HepG2 (cell line): ENCODE data around the gene CSMD2. TPM values are rescaled to one million over a fixed set of nuclear protein-coding genes. Genes with fewer than 3 reads are reported as not detected.

Source experiments
- ATAC-seq: fragments of 200-7000 bp; cut with Tn5 transposase; 3 replicates; pipeline ENCODE4 v1.9.1; 2020; ENCODE audit warnings: mild to moderate bottlenecking, moderate library complexity
- BruUV-seq: library from RNA; stranded (reverse); fragments of 400-500 nt; replicated peaks from 2 replicates; lab custom pipeline; 2021; lab: Mats Ljungman, UMichigan
- CTCF ChIA-PET: fragments of 300-600 bp; formaldehyde crosslinking; extraction: SDS; loops from one replicate; lab custom pipeline; 2021; ENCODE audit warnings: low total read pairs, inconsistent platforms, low intra/inter-chr PET ratio; lab: Yijun Ruan, JAX
- POLR2A ChIA-PET: fragments of 350-600 bp; sonication (Branson Sonifier 250); formaldehyde crosslinking; loops from one replicate; lab custom pipeline; 2020; ENCODE audit warnings: antibody characterized with exemption, inconsistent platforms; lab: Yijun Ruan, JAX
- DNase-seq: peaks from one replicate; pipeline ENCODE4 v3.0.0-alpha.2; 2015; ENCODE audit warnings: low spot score
- FAIRE-seq: peaks from 3 replicates; lab custom pipeline; 2011; peaks lifted over from hg19 to GRCh38; lab: Jason Lieb, UNC
- H2AFZ ChIP-seq: one replicate; pipeline ENCODE4 v1.6.1; 2011; ENCODE audit warnings: low read length, inconsistent platforms
- H3K27ac ChIP-seq: fragments of 300-600 bp; 3 replicates; pipeline ENCODE4 v1.8.0; 2011; ENCODE audit warnings: mixed run types, mild to moderate bottlenecking, mixed read lengths, low read length, inconsistent platforms; ENCODE audit not compliant: insufficient read depth; ENCODE audit errors: extremely low read length
- H3K27me3 ChIP-seq, 2 experiments: fragments of 200-600 bp in 1 of 2; 2 replicates in 1 of 2; 3 replicates in 1 of 2; pipeline versions ENCODE4 v1.6.0 to v1.8.0; 2011; ENCODE audit warnings: low read length in 2 of 2, mild to moderate bottlenecking in 2 of 2, moderate library complexity in 2 of 2, inconsistent platforms in 1 of 2; ENCODE audit not compliant: insufficient read depth in 2 of 2, control insufficient read depth in 1 of 2
- H3K36me3 ChIP-seq, 2 experiments: fragments of 200-600 bp in 1 of 2; replicated peaks in 1 of 2; 2 replicates in 1 of 2; 3 replicates in 1 of 2; pipeline versions ENCODE4 v1.5.1 to v1.8.0; 2011; ENCODE audit warnings: low read length in 2 of 2, inconsistent platforms in 1 of 2; ENCODE audit not compliant: insufficient read depth in 2 of 2, control insufficient read depth in 1 of 2
- H3K4me1 ChIP-seq: 2 replicates; pipeline ENCODE4 v1.5.1; 2012; ENCODE audit warnings: low read length, inconsistent platforms; ENCODE audit not compliant: insufficient read depth
- H3K4me2 ChIP-seq: 2 replicates; pipeline ENCODE4 v1.6.0; 2011; ENCODE audit warnings: low read depth, low read length, inconsistent platforms
- H3K4me3 ChIP-seq, 3 experiments: fragments of 200-600 bp in 1 of 3; sonication (generic), shearing (Covaris generic) in 1 of 3; replicated peaks in 1 of 3; 2 replicates each; pipeline ENCODE4 v1.5.1; 2011 to 2016; ENCODE audit warnings: low read length in 3 of 3, inconsistent platforms in 2 of 3, low read depth in 2 of 3, mild to moderate bottlenecking in 2 of 3, control low read depth in 1 of 3, mixed read lengths in 1 of 3; ENCODE audit not compliant: insufficient read depth in 1 of 3
- H3K79me2 ChIP-seq: one replicate; pipeline ENCODE4 v1.6.1; 2011; ENCODE audit warnings: low read length, inconsistent platforms; ENCODE audit not compliant: insufficient read depth
- H3K9ac ChIP-seq: 2 replicates; pipeline ENCODE4 v1.6.0; 2011; ENCODE audit warnings: mild to moderate bottlenecking, low read depth, low read length, inconsistent platforms; ENCODE audit not compliant: insufficient read depth
- H3K9me3 ChIP-seq: 2 replicates; pipeline ENCODE4 v1.5.1; 2012; ENCODE audit warnings: mild to moderate bottlenecking, low read length
- H4K20me1 ChIP-seq: 2 replicates; pipeline ENCODE4 v1.6.0; 2011; ENCODE audit warnings: inconsistent platforms, mild to moderate bottlenecking, low read length, moderate library complexity; ENCODE audit not compliant: insufficient read depth
- BCL3 ChIP-seq: sonication (generic); formaldehyde crosslinking; IDR thresholded peaks from 2 replicates; pipeline ENCODE4 v1.5.1; 2020; ENCODE audit warnings: mild to moderate bottlenecking, missing genetic modification reagents, moderate library complexity
- POLR2AphosphoS2 ChIP-seq: IDR thresholded peaks from 2 replicates; pipeline ENCODE4 v1.6.1; 2011; ENCODE audit warnings: low read depth, low read length, improper control_type of control experiment
- RBAK ChIP-seq: sonication (generic); formaldehyde crosslinking; IDR thresholded peaks from 2 replicates; pipeline ENCODE4 v1.5.1; 2020; ENCODE audit warnings: mild to moderate bottlenecking, missing genetic modification reagents
- ZBTB21 ChIP-seq: sonication (generic); formaldehyde crosslinking; IDR thresholded peaks from 2 replicates; pipeline ENCODE4 v1.4.0; 2020; ENCODE audit warnings: missing genetic modification reagents
- ZNF34 ChIP-seq: sonication (generic); formaldehyde crosslinking; IDR thresholded peaks from 2 replicates; pipeline ENCODE4 v1.4.0; 2020; ENCODE audit warnings: mild to moderate bottlenecking, missing genetic modification reagents, borderline replicate concordance
- ZNF713 ChIP-seq: sonication (generic); formaldehyde crosslinking; IDR thresholded peaks from 2 replicates; pipeline ENCODE4 v1.4.0; 2020; ENCODE audit warnings: mild to moderate bottlenecking, missing genetic modification reagents
- WGBS: methylation state at CpG from one replicate; pipeline ENCODE4 v1.1.6; 2017; ENCODE audit warnings: low lambda C conversion rate; 5-methylcytosine and 5-hydroxymethylcytosine counted together
- in situ Hi-C: cut with HindIII; loops from 2 replicates; pipeline ENCODE4 v1.10.0; 2017; ENCODE audit warnings: low pct_unique_long_range_greater_than_20kb; ENCODE audit not compliant: extremely low pct_ligation_motif_present
- intact Hi-C: fragments of 100-400 bp; cut with micrococcal nuclease; formaldehyde crosslinking; loops from one replicate; pipeline ENCODE4 v1.10.0; 2022; ENCODE audit not compliant: unreplicated experiment
- polyA plus RNA-seq, 8 experiments: library from polyadenylated mRNA; depleted of rRNA in 3 of 8; stranded (reverse) in 7 of 8; unstranded in 1 of 8; fragments of >200 nt; fragmentation: Illumina TruSeq in 4 of 8; extraction: Trizol in 4 of 8; gene quantifications; 2 replicates each; pipeline versions ENCODE4 v1.2.1 to v1.2.3, GENCODE V29; 2011 to 2016; ENCODE audit warnings: low read depth in 4 of 8, missing spikeins in 1 of 8, mixed read lengths in 1 of 8; ENCODE audit not compliant: insufficient read depth in 1 of 8
- total RNA-seq, 5 experiments: library from RNA; depleted of rRNA; stranded (reverse); fragments of >200 nt; fragmentation: Illumina TruSeq; extraction: Trizol; gene quantifications; 2 replicates each; pipeline ENCODE4 v1.2.3, GENCODE V29; 2016; ENCODE audit warnings: low read depth in 1 of 5
- TF ChIP-seq, protein P1 (sequence below): IDR thresholded peaks from 2 replicates; pipeline ENCODE4 v1.6.1; 2016; ENCODE audit warnings: missing biosample characterization, missing genetic modification reagents, low read depth

The CSMD2 gene
- total and polyA plus RNA-seq, 2 of the 13 experiments (the other 11 are each of a cell fraction or from before 2014, with no cell fraction given) = not detected

DNA sequence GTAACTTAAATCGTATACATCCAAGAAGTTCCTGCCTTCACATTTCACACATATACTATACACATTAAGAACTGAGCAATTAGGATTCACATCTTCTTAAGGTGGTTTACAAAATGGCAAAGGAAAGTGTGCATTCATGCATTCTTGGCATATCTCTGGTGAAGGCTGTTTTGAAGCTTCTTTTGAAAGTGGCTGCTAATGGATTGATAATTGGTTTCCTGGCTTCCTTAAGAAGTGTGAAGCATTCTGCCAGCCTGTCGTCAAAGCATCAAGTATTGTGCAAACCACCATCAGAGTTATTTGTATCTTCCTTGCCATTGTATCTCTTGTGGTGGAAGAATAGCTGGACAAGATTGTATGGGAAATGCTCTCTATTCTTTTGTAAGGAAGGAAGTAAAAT is 396.2 kb downstream of the CSMD2 start:
- in situ Hi-C loops = no loop called here
- Histone ChIP-seq H3K27ac (no peak overlapping the region), H3K4me3 (no peak overlapping the region), H3K27me3 (no peaks in the 10 kb centered on the region), H3K36me3 (no peaks in the 10 kb centered on the region), H3K79me2 (no peaks in the 10 kb centered on the region), H3K4me2 (no peak overlapping the region), H3K9me3 (no peaks in the 10 kb centered on the region), H4K20me1 (no peaks in the 10 kb centered on the region), H2AFZ (no peak overlapping the region), H3K9ac (no peak overlapping the region), H3K4me1 (no peaks in the 10 kb centered on the region)
- FAIRE-seq (no peak), DNase-seq (no peak), ATAC-seq (no peak)
- POLR2A ChIA-PET = no interaction called here
- TF ChIP-seq, protein P1, sequence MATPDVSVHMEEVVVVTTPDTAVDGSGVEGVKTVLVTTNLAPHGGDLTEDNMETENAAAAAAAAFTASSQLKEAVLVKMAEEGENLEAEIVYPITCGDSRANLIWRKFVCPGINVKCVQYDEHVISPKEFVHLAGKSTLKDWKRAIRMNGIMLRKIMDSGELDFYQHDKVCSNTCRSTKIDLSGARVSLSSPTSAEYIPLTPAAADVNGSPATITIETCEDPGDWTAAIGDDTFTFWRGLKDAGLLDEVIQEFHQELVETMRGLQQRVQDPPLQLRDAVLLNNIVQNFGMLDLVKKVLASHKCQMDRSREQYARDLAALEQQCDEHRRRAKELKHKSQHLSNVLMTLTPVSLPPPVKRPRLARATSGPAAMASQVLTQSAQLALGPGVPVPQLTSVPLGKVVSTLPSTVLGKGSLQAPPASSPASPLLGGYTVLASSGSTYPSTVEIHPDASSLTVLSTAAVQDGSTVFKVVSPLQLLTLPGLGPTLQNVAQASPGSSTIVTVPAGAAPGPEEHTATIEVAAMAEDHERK (CRISPR knock-in tag) = no peak
- TF ChIP-seq BCL3 (CRISPR knock-in tag) (no peak), POLR2AphosphoS2 (no peak), RBAK (CRISPR knock-in tag) (no peak), ZNF34 (CRISPR knock-in tag) (no peak), ZBTB21 (CRISPR knock-in tag) (no peak), ZNF713 (CRISPR knock-in tag) (no peak)
- intact Hi-C loops = no loop called here
- 3% methylated on average over 2 of the region's 2 CpGs for WGBS
- BruUV-seq = no TSS peak
- CTCF ChIA-PET = no interaction called here
